GM12878 (cell line): Measurements from ENCODE around the gene CCL23.

Experiments
- BACH1 ChIP-seq: fragments of 450-650 bp; IDR thresholded peaks from 2 replicates; pipeline ENCODE4 v1.6.1; 2017; ENCODE audit warnings: mild to moderate bottlenecking, borderline replicate concordance
- EGR1 ChIP-seq, 2 experiments: IDR thresholded peaks; 1 replicate in 1 of 2; 2 replicates in 1 of 2; pipeline ENCODE4 v1.6.1; 2011 to 2012; ENCODE audit warnings: low read depth in 2 of 2, low read length in 2 of 2, borderline replicate concordance in 1 of 2, mild to moderate bottlenecking in 1 of 2, moderate library complexity in 1 of 2
- ELK1 ChIP-seq: IDR thresholded peaks from 2 replicates; pipeline ENCODE4 v1.6.1; 2012; ENCODE audit warnings: low read depth, low read length, improper control_type of control experiment
- NFIC ChIP-seq: IDR thresholded peaks from 2 replicates; pipeline ENCODE4 v1.6.1; 2012; ENCODE audit warnings: low read depth, mild to moderate bottlenecking, inconsistent platforms, low read length, moderate library complexity
- PKNOX1 ChIP-seq: fragments of 450-650 bp; IDR thresholded peaks from 2 replicates; pipeline ENCODE4 v1.6.1; 2016; ENCODE audit warnings: mild to moderate bottlenecking
- POLR2AphosphoS5 ChIP-seq: IDR thresholded peaks from 2 replicates; pipeline ENCODE4 v1.6.1; 2011; ENCODE audit warnings: mild to moderate bottlenecking, low read length, inconsistent platforms
- ZNF687 ChIP-seq: fragments of 450-650 bp; IDR thresholded peaks from 2 replicates; pipeline ENCODE4 v1.6.1; 2017; ENCODE audit warnings: mild to moderate bottlenecking, moderate library complexity
- TF ChIP-seq, protein P1 (sequence below), 3 experiments: IDR thresholded peaks in 2 of 3; conservative IDR thresholded peaks in 1 of 3; 2 replicates each; pipeline ENCODE4 v1.5.1; 2011; ENCODE audit warnings: low read depth in 3 of 3, low read length in 3 of 3, mild to moderate bottlenecking in 3 of 3, control low read depth in 2 of 3, moderate library complexity in 2 of 3, inconsistent platforms in 1 of 3, mixed read lengths in 1 of 3; ENCODE audit not compliant: control insufficient read depth in 2 of 3, insufficient read depth in 1 of 3; ENCODE audit errors: extremely low read depth in 1 of 3
- TF ChIP-seq, protein P2 (sequence below): fragments of 450-650 bp; conservative IDR thresholded peaks from 2 replicates; pipeline ENCODE4 v1.6.1; 2017; ENCODE audit warnings: mild to moderate bottlenecking, moderate library complexity

GRCh38 chr17:36048066-36048465 lies 30.3 kb upstream of the CCL23 start:
- TF ChIP-seq POLR2AphosphoS5 = no peak
- TF ChIP-seq, protein P1, sequence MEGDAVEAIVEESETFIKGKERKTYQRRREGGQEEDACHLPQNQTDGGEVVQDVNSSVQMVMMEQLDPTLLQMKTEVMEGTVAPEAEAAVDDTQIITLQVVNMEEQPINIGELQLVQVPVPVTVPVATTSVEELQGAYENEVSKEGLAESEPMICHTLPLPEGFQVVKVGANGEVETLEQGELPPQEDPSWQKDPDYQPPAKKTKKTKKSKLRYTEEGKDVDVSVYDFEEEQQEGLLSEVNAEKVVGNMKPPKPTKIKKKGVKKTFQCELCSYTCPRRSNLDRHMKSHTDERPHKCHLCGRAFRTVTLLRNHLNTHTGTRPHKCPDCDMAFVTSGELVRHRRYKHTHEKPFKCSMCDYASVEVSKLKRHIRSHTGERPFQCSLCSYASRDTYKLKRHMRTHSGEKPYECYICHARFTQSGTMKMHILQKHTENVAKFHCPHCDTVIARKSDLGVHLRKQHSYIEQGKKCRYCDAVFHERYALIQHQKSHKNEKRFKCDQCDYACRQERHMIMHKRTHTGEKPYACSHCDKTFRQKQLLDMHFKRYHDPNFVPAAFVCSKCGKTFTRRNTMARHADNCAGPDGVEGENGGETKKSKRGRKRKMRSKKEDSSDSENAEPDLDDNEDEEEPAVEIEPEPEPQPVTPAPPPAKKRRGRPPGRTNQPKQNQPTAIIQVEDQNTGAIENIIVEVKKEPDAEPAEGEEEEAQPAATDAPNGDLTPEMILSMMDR (IDR thresholded peaks at IDR 0.05 in 2 of 3, conservative IDR thresholded peaks at IDR 0.05 in 1 of 3; ENCODE audit: control insufficient read depth in 2 of 3, extremely low read depth in 1 of 3, insufficient read depth in 1 of 3, low read depth in 3 of 3, low read length in 3 of 3) = no peak
- TF ChIP-seq PKNOX1 = no peak
- TF ChIP-seq ZNF687 = no peak
- TF ChIP-seq EGR1 (IDR thresholded peaks at IDR 0.05; ENCODE audit: borderline replicate concordance in 1 of 2, low read depth in 2 of 2, low read length in 2 of 2) = no peak
- TF ChIP-seq ELK1 = no peak
- TF ChIP-seq BACH1 = no peak
- TF ChIP-seq, protein P2, sequence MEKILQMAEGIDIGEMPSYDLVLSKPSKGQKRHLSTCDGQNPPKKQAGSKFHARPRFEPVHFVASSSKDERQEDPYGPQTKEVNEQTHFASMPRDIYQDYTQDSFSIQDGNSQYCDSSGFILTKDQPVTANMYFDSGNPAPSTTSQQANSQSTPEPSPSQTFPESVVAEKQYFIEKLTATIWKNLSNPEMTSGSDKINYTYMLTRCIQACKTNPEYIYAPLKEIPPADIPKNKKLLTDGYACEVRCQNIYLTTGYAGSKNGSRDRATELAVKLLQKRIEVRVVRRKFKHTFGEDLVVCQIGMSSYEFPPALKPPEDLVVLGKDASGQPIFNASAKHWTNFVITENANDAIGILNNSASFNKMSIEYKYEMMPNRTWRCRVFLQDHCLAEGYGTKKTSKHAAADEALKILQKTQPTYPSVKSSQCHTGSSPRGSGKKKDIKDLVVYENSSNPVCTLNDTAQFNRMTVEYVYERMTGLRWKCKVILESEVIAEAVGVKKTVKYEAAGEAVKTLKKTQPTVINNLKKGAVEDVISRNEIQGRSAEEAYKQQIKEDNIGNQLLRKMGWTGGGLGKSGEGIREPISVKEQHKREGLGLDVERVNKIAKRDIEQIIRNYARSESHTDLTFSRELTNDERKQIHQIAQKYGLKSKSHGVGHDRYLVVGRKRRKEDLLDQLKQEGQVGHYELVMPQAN = no peak
- no peak for TF ChIP-seq NFIC
